ENCODE measurements around the gene NR2E3. TPM values are rescaled to one million over a fixed set of nuclear protein-coding genes. Genes with fewer than 3 reads are reported as not detected.

The NR2E3 gene
- not detected in 2 replicates for total RNA-seq

DNA sequence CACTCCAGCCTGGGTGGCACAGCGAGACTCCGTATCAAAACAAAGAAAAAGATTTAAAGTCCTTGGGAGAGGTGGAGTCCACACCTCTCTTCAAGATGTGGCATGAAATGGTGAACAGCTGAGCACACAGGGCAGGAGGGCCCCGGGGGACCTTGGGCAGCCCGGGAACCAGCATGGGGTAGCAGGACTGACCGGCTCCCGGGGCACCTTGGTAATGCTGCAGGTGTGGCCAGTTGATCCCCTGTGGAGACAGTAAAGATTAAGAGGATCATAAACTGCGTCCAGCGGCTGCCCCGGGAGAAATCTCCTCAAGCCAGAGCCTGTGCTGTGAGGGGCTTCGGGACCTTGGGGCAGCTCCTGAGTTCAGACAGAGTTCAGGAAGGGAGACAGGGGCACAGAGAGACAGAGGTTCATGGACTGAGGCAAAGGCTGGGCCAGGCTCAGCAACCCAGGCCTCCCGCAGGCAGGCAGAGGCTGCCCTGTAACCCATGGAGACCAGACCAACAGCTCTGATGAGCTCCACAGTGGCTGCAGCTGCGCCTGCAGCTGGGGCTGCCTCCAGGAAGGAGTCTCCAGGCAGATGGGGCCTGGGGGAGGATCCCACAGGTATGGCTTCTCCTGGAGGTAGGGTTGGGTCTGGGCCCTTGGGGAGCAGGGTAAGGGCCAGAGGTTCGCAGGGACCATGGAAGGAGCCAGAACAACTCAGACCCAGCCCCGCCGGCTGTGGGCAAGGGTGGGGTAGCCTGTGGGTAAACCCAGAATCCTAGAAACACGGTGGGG, at the start of gene NR2E3:
NR2E3 (plus strand) TSS at position 299 of the 780 bp plus-strand sequence; CDS start at position 489, 190 bp downstream.
- intact Hi-C loops (cut with micrococcal nuclease), result no loop called here

DNA sequence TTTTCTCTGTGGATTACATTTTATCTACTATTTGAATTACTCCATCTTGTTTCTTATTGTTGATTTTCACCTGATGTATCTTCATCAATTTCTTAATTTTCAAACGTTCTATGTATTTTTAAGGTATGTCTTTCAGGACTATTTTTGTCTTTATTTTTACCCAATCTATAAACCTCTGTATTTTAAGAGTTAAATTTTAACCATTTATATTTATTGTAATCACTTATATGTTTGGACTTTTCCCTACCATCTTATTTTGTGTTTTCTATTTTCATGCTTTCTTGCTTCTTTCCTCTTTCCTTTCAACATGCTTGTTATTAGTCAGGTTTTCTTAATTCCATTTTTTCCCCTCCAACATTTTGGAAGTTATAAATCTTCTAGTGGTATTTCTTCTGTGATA, 49.5 kb upstream of the NR2E3 start:
- intact Hi-C loops (cut with micrococcal nuclease), result no loop called here

DNA sequence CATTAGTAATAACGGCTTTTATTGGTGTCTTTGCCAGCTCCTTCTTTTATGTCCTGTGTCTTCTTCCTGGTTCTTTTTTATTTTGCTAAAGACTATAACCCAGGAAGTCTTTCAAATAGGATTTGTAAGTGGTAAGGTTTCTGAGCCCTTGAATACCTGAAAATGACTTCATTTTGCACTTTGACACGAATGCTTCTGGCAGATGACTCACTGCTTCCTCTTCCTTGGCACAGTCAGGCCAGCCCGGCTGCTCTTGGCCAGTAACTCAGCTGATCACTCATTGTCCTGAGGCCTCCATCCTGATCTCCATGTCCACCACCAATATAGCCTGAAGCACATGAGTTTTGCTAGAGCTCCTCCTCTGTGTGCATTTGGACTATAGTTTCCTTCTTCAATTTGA, 48.7 kb upstream of the NR2E3 start:
- intact Hi-C loops (cut with micrococcal nuclease), result no loop called here

DNA sequence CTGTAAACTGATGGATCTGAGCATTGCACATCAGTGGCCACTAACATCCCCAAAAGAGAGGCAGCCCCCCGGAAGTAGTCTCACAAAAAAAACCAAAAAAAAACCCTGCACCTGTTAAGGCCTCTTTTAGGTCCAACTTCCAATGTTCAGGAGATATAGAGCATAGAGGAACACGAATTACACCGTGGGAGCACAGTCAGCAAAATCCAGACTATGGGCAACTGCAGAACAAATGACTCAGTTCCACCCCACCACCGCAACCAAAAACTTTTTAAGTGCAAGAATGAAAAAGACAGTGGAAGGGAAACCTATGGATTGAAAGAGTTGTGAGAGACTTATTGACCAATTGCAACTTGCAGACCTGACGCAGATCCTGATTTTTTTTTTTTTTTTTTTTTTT, 42.2 kb upstream of the NR2E3 start:
- intact Hi-C loops (cut with micrococcal nuclease), result no loop called here

DNA sequence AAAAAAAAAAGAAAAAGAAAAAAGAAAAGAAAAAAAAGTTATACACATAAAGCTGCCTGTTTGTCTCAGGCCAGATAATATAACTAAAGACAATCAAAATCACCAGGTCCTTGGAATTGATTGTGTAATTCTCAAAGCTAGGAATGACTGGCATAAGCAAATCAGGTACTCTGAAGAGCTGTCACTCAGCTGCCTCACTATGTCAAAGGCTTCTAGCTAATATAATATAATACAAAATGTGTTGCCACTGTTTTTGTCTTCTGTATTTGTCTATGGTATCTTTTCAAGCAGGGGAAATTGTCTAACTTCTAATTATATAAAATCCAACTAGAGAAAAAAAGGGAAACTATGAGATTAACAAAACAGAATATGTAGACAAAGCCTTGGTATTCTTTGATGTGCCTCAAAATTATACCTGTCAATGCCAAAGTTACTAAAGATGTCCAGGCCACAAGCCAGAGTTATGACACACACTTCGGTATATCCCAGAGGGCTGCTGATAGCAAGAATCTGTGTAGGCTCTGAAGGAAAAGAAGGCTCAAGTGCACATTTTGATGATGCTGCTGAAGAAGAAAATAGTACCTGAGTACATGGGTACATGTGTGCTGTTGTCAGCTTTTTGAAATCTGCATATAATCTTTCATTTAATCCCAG, 37.0 kb upstream of the NR2E3 start:
- intact Hi-C loops (cut with micrococcal nuclease), result no loop called here

DNA sequence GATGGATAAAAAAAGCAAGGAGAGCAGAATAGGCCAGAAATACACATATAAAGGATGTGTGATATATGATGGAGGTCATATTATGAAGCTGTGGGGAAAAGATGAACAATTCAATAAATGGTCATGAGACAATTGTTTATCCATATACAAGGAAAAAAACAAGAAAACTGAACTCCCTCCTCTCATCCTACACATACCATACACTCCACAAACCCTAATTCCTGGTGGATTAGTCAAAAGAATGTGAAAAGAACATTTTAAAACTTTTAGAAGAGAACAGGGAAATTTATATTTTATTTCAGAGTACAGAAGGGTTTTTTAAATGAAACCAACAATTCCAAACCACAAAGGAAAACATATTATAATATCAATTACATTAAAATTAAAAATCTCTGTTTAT, 34.5 kb upstream of the NR2E3 start:
- intact Hi-C loops (cut with micrococcal nuclease), result no loop called here

DNA sequence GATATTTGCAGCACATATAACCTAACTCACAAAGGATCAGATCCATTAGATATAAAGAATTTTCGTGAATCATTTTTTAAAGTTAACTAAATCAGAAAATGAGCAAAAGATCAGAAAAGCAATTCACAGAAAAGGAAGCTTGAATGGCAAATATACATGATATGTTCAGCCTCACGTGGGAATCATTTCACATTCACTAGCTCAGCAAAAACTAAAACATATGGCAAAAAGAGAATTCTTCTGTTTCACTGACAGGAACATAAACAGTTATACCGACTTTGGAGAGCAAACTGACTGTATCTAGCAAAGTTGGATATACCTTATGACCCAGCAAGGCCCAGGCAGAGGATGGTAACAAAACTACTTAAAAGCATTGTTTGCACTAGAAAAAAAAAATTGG, 34.0 kb upstream of the NR2E3 start:
- intact Hi-C loops (cut with micrococcal nuclease), result no loop called here

DNA sequence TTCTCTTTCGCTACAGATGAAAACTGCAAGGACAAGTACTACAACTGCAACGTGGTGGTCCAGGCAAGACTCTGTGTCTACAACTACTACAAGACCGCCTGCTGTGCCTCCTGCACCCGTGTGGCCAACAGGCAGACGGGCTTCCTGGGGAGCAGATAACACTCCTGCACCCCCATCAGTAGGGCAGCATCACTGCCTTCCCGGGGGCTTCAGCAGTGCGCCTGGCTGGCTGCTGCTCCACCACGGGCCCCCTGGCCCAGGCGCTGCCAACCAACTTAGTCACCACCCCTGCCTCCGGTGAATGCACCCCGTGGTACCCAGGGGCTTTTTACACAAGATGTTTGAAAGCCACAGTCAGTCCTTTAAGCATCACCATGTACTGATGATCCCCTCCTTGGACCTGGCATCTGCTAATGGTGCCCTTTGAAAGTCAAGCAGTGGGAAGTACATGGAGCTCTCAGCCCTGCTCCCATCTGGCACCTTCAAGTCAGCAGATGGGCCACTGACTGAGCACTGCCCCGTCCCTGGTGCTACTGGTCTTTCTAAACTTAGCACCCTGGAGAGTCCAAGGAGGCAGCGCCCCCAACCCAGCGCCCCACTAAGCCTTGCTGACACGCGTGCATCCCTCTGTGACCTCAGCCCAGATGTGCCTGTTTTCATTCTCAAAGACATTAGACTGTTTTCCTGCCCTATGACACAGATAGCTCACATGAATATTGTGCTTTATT, 33.0 kb upstream of the NR2E3 start:
- intact Hi-C loops (cut with micrococcal nuclease), result no loop called here

DNA sequence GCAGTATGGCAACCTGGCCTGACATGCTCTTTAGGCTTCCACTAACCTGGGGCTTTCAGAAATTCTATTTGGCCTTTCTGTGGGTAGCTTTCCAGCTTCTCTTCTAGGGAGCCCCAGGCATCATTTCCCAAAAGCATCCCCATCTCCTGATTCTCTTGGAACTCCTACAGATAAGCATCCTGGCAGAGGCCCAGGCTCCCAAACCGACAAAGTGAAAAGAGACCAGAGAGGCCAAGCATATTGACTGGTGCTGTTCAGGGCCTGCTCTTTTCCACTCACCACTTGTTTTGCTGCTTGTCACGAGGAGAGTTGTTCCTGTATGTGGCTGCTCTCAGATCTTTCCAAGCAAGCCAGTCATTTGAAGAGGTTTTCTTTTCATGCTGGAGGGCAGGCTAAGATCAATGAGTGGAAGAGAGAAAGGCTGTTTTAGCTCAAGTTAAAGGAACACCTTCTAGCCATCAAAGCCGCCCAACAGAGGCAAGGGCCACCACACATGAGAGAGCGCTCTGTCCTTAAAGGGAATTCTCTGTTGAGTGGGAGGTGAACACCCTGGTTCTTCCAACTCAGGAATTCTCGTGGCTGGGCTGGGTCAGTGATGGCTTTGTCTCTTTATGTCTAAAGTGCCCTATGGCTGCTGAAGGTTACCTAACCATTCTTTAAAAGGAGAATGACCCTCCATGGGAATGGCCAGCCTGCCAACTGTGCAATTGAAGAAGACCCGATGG, 31.1 kb upstream of the NR2E3 start:
- intact Hi-C loops (cut with micrococcal nuclease), result no loop called here

DNA sequence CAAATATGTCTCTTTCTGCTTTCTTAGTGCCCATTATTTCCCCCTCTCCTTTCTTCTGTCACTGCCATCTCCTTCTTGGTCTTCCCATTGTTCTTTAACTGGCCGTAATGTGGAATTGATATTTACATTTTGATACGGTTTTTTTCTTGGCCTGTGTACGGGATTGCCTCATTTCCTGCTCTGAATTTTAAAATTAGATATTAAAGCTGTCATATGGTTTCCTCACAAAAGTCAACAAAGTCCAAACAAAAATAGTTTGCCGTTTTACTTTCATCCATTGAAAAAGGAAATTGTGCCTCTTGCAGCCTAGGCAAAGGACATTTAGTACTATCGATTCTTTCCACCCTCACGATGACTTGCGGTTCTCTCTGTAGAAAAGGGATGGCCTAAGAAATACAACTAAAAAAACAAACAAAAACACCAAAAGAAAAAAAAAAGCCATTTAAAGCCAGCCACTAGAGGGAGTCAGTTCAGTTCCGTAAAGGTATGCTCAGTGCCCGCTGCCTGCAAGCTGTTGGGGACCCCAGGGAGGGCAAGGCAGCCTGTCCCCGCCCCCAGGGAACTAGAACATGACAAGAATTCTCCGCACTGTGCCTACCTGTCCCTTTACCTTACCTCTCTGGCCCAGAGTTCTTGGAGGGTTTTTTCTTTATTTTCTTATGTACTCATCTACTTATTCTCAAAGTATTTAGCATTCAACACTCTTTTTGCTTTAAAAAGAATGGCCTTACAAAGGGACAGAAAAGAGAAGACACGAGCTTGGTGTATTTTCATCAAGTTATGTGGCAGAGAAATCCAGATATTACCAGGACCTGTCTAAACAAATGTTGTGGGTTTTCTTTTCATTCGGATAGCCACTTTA, 30.0 kb upstream of the NR2E3 start:
- intact Hi-C loops (cut with micrococcal nuclease), result loop anchor here (1.0 kb wide), 1 partner anchor 376 kb away; no protein-coding TSS in a partner anchor

DNA sequence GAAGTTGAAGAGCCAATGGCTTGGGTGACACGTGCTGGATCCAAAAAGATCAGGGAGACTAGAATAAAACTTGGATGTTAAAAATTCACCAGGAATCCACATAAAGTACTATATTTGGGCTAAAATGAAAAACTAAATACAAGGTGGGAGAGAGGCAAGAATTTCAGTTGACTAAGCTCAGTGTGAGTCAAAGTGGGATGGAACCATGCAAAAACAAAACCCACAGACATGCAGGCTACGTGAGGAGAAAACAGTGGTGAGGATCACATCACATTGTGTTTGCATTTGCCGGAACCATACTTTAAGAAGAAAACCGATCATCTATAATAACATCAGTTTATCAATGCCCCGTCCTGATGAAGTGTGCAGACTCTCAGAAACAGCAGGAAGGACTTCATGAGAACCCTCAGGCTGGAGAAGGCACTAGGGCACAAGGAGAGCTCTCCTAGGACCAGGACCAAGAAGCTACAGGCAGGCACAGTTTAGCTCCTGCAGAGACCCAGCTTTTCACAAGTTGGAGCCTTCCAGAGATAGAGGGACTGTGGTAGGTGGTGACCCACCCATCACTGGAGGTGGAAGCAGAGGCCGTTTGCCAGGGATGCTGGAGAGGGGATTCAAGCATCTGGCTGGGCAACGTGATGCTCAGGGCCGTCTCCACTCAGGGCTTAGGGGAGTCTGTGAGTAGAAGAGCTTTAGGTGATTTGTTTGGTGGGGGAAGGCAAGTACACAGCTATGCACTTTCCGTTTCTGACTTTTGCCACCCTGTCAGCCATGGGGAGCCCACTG, 29.0 kb upstream of the NR2E3 start:
- intact Hi-C loops (cut with micrococcal nuclease), result no loop called here

DNA sequence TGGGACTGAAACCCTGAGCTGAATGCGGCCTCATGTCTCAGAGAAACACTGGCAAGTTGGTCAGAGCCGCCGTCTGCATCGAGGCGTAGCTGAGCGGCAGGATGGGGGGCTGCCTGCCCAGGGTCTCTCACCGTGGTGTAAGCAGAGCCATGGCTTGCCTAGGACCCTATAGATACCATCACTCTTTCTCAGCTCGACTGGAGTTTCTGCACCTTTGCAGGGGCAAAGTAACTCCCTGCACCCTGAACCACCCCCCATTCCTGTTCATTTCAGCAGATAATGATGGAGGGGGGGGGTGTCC, 28.4 kb upstream of the NR2E3 start:
- intact Hi-C loops (cut with micrococcal nuclease), result no loop called here

DNA sequence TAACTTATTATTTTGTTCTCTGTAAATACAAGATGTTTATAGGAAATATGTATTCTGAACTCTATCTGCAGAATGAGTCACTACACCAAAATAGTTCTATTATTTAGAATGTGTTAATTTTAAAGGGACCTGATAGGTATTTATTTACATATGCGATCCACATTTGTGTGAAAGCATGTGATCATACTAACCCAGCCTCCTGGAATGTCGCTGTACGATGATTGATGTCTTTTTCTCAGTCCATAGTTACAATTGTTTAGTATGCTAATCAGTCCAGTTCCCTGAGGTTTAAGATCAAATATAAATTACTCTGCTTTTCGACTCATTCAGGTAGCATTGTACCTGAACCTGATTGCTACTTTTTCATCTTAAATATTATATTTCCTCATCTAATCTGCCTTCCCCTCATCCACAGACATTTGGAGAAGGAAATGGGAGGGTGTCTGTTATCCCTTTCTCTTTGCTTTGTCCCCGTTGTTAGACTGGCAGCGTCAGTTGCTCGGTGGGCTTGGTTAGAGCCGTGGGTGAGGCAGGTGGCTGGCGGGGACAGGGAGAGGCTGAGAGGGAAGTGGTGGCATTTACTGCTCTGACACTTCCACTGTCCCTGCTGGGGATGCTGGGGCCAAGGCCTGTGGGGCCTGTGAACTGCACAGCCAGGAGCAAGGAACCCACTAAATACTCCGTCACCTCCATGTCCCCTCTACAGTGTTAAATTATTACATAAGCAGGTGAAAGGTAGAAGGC, 27.8 kb upstream of the NR2E3 start:
- intact Hi-C loops (cut with micrococcal nuclease), result no loop called here

DNA sequence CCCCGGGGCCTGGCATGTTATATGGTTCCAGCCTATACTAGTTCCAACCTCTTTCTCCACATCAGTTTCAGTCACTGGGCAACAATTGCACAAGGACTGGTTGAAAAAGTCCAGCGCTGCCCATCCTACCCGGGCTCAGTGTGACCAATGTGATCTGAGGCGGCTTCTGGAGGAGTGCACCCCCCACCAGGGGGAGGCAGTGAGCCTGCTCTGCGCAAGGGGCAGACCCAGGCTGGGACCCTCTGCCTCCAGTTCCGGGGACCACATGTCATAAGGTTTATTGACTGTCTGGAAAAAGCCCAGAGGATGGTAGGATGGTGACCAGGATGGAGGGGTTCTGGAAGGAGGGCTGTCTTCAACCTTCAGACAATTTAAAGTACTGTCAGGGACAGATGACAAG, 25.6 kb upstream of the NR2E3 start:
- intact Hi-C loops (cut with micrococcal nuclease), result no loop called here

DNA sequence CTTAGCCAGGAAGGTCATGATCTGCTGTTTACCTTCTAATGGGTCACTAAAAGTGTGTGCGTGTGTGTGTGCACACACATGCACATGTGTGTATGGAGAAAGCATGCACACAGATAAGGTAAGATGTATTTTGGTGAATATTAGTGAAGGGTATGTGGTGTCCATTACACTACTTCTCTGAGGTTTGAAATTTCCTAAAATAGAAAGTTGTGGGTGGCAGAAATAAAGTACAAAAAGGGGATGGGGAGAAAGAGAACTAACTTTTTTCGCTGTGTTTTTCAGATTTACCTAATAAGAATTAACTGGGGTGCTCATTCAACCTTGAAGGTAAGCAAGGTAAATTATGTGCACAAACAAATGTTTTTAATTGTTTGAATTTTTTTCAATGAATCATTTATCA, 24.4 kb upstream of the NR2E3 start:
- intact Hi-C loops (cut with micrococcal nuclease), result no loop called here

DNA sequence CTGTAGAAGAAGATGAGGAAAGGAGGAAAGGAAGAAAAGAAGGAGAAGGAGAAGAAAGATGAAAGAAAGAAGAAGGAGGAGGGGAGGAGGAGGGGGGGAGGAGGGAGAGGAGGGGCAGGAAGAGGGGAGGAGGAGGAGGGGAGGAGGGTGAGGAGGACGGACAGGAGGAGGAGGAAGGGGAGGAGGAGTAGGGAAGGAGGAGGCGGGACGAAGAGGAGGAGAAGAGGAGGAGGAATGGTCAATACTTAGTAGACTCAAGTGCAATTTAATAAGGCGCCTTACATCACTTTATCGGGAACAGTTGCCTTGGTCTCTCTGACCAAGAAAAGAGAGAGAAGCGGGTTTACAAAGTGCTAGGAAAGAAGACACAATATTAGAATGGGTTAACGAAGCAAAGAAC, 23.7 kb upstream of the NR2E3 start:
- intact Hi-C loops (cut with micrococcal nuclease), result no loop called here

DNA sequence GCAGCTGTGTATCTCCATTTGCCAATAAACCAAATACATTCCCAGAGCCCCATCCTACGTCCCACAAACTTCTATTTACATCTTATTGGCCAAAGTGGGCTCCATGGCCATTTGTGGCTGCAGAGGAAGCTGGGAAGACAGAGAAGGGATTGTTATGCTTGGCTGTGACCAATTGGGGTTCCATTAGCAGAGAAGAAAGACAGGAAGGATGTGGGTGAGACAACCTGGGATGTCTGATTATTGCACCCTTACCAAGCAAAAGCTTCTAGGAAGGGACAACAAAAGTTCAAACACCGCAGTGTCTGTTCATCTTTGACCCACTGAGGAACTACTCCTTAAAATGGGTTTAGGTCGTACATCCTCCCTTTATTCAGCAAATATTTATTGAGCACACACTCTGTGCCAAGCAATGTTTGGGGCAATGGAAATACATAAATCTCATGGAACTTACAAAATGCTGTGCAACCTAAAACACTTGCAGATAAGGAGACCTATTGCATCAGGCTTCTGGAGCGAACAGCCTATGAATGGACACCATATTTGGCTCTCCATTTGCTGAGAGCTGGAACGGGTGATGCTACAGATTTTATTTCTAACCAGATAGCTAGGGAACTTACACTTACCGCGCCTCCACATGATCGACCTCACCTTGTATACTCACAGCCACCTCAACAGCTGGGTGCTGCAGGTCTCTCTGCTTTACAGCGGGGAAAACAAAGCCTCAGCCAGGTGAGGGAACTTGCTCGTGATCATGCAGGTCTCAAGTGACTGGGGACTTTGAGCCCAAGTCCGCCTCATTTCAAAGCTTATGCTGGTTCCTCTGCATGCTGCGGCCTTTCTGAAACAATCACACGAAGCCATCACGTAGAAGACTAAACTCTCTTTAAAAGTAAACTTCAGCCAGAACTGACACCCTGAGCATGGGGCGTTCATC, 21.4 kb upstream of the NR2E3 start:
- intact Hi-C loops (cut with micrococcal nuclease), result no loop called here

DNA sequence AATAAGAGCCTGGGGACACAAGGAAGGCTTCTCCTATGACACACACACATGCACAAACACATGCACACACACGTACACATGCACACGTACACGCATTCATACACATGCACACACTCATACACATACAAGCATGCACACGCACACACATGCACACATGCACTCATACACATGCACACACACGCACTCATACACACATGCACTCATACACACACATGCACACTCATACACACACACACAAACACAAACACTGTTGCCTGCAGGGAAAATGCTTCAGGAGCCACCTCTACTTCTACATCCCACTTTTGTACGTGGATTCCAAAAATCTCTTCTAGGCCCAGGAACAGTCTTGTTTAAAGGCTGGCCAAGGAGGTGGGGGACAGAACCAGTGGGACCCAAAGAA, 20.7 kb upstream of the NR2E3 start:
- intact Hi-C loops (cut with micrococcal nuclease), result no loop called here

Measured in T-helper 2 cell treated with Interferon-gamma antibody and Interleukin-4, amounts not matched to agents 100 ng/mL and 5 ng/mL, for 36 hours (primary cell).